Anterior cingulate cortex (tissue), 58 donors: ENCODE data around the gene FDXR.

Experiments used
- DNase-seq, 58 donors: peaks; one replicate each; lab custom pipeline; 2025; lab: John Stamatoyannopoulos, UW

FDXR gene

GRCh38 chr17:74860229-74860871 is 12.4 kb downstream of the FDXR start:
- peak in 6 of 58 donors; percentile 24 to 43 (median 30) for DNase-seq

GRCh38 chr17:74859459-74860228 is 13.2 kb downstream of the FDXR start, which contains the start of gene GRIN2C:
TSS of gene GRIN2C (minus strand) at chr17:74859885. CDS start at chr17:74855092, 4,793 bp downstream.
- DNase-seq: no peak

GRCh38 chr17:74858672-74859458 is 13.9 kb downstream of the FDXR start:
- DNase-seq: no peak

- no peak for DNase-seq
Measured at GRCh38 chr17:74857191-74857590, 15.6 kb downstream of the FDXR start.

- peak in 2 of 58 donors; percentile 19 to 20 for DNase-seq
Measured at GRCh38 chr17:74856112-74856511, 16.7 kb downstream of the FDXR start.

GRCh38 chr17:74855323-74855722 is 17.5 kb downstream of the FDXR start:
- no peak for DNase-seq

- no peak for DNase-seq
Measured at GRCh38 chr17:74854792-74855191, 18.0 kb downstream of the FDXR start.

- no peak for DNase-seq
Measured at GRCh38 chr17:74853669-74854068, 19.1 kb downstream of the FDXR start.

GRCh38 chr17:74853048-74853397 is 19.8 kb downstream of the FDXR start:
- DNase-seq: no peak

- DNase-seq: no peak
Measured at GRCh38 chr17:74852237-74853047, 20.4 kb downstream of the FDXR start.

GRCh38 chr17:74851612-74852236 is 21.1 kb downstream of the FDXR start:
- DNase-seq: no peak

GRCh38 chr17:74850914-74851313 is 21.9 kb downstream of the FDXR start:
- no peak for DNase-seq

GRCh38 chr17:74850310-74850709 is 22.5 kb downstream of the FDXR start:
- DNase-seq: no peak

GRCh38 chr17:74848656-74849399 is 24.0 kb downstream of the FDXR start:
- DNase-seq: no peak

GRCh38 chr17:74846621-74847020 is 26.2 kb downstream of the FDXR start:
- no peak for DNase-seq

GRCh38 chr17:74843352-74843627 is 29.5 kb downstream of the FDXR start:
- no peak for DNase-seq

GRCh38 chr17:74842599-74843351 is 30.0 kb downstream of the FDXR start:
- DNase-seq: peak in 53 of 58 donors; percentile 32 to 84 (median 70)

GRCh38 chr17:74842146-74842598 is 30.6 kb downstream of the FDXR start:
- peak in 3 of 58 donors; percentile 31 to 67 (median 55) for DNase-seq
